ENCODE results near the gene PET100.

The PET100 gene

GRCh38 chr19:7654401-7654800 lies 24.8 kb downstream of the PET100 start:
- no peak for DNase-seq

- no peak for DNase-seq
These were observed 26.0 kb downstream of the PET100 start for GRCh38 chr19:7655581-7655980.

- no peak for DNase-seq
These were observed 27.6 kb downstream of the PET100 start for GRCh38 chr19:7657131-7657751.

GRCh38 chr19:7658219-7658686 lies 28.7 kb downstream of the PET100 start:
- DNase-seq = no peak

- no peak for DNase-seq
These were observed 32.3 kb downstream of the PET100 start for GRCh38 chr19:7661744-7662538.

- no peak for DNase-seq
These were observed 33.1 kb downstream of the PET100 start for GRCh38 chr19:7662657-7663056.

GRCh38 chr19:7663706-7664105 lies 34.1 kb downstream of the PET100 start:
- DNase-seq = no peak

- DNase-seq = peak; percentile 68
These were observed 35.5 kb downstream of the PET100 start for GRCh38 chr19:7665076-7665475.

GRCh38 chr19:7668842-7669241 lies 39.2 kb downstream of the PET100 start, which contains the start of gene RETN:
TSS of gene RETN (plus strand) at chr19:7669049. CDS start at chr19:7669327, 278 bp downstream.
- DNase-seq = no peak

- no peak for DNase-seq
These were observed 40.0 kb downstream of the PET100 start for GRCh38 chr19:7669641-7670040.

GRCh38 chr19:7670150-7670783 lies 40.7 kb downstream of the PET100 start:
- no peak for DNase-seq

- no peak for DNase-seq
These were observed 41.2 kb downstream of the PET100 start for GRCh38 chr19:7670790-7671189.

- DNase-seq = no peak
These were observed 42.9 kb downstream of the PET100 start for GRCh38 chr19:7672522-7672921.

- DNase-seq = peak; percentile 54
These were observed 44.7 kb downstream of the PET100 start for GRCh38 chr19:7674010-7675005.

- no peak for DNase-seq
These were observed 46.8 kb downstream of the PET100 start for GRCh38 chr19:7676376-7676775.

GRCh38 chr19:7676854-7677253 lies 47.3 kb downstream of the PET100 start, which contains the start of gene MCEMP1:
TSS of gene MCEMP1 (plus strand) at chr19:7677090. CDS start at chr19:7677121, 31 bp downstream.
- DNase-seq = no peak

GRCh38 chr19:7677669-7678311 lies 48.2 kb downstream of the PET100 start:
- no peak for DNase-seq

- no peak for DNase-seq
These were observed 49.6 kb downstream of the PET100 start for GRCh38 chr19:7678971-7679751.

- DNase-seq = no peak
These were observed 50.4 kb downstream of the PET100 start for GRCh38 chr19:7679771-7680605.

Measured in NCI-H446 treated with DMSO at 0.1 percent for 48 hours (cell line).